IMR-90 (cell line): ENCODE results near the gene HPSE2.

Experiments
- BHLHE40 ChIP-seq: fragments of 150-350 bp; IDR thresholded peaks from 2 replicates; pipeline ENCODE4 v1.6.1; 2016; ENCODE audit warnings: mild to moderate bottlenecking, low read depth, low read length
- CEBPB ChIP-seq: IDR thresholded peaks from 2 replicates; pipeline ENCODE4 v1.6.1; 2012; ENCODE audit warnings: low read depth, low read length, improper control_type of control experiment
- CTCF ChIP-seq: conservative IDR thresholded peaks from 2 replicates; pipeline ENCODE4 v1.5.1; 2012; ENCODE audit warnings: mild to moderate bottlenecking, low read depth, low read length, improper control_type of control experiment
- ELK1 ChIP-seq: fragments of 150-350 bp; IDR thresholded peaks from 2 replicates; pipeline ENCODE4 v1.6.1; 2016; ENCODE audit warnings: low read depth, mild to moderate bottlenecking, low read length, moderate library complexity, borderline replicate concordance
- FOS ChIP-seq: fragments of 150-350 bp; IDR thresholded peaks from 2 replicates; pipeline ENCODE4 v1.6.1; 2016; ENCODE audit warnings: low read depth, low read length
- MXI1 ChIP-seq: IDR thresholded peaks from 2 replicates; pipeline ENCODE4 v1.6.1; 2012; ENCODE audit warnings: low read depth, mild to moderate bottlenecking, low read length, moderate library complexity, borderline replicate concordance
- POLR2A ChIP-seq: IDR thresholded peaks from 2 replicates; pipeline ENCODE4 v1.6.1; 2012; ENCODE audit warnings: mild to moderate bottlenecking, low read depth, low read length
- RAD21 ChIP-seq: IDR thresholded peaks from 2 replicates; pipeline ENCODE4 v1.6.1; 2012; ENCODE audit warnings: low read length, improper control_type of control experiment
- RFX5 ChIP-seq: IDR thresholded peaks from 2 replicates; pipeline ENCODE4 v1.8.0; 2012; ENCODE audit warnings: low read depth, mild to moderate bottlenecking, low read length, moderate library complexity
- SMC3 ChIP-seq: fragments of 150-350 bp; IDR thresholded peaks from 2 replicates; pipeline ENCODE4 v1.6.1; 2016; ENCODE audit warnings: low read depth, mild to moderate bottlenecking, antibody characterized with exemption, low read length, moderate library complexity
- USF2 ChIP-seq: fragments of 150-350 bp; IDR thresholded peaks from 2 replicates; pipeline ENCODE4 v1.6.1; 2017; ENCODE audit warnings: mild to moderate bottlenecking, antibody characterized with exemption, low read length, low read depth

GRCh38 chr10:98524124-98524523 is 711.5 kb downstream of the HPSE2 start:
- no peak for TF ChIP-seq BHLHE40
- TF ChIP-seq RAD21, result no peak
- TF ChIP-seq CTCF, result no peak
- no peak for TF ChIP-seq POLR2A
- TF ChIP-seq ELK1, result no peak
- TF ChIP-seq FOS, result no peak
- TF ChIP-seq CEBPB, result no peak
- no peak for TF ChIP-seq SMC3
- no peak for TF ChIP-seq USF2
- TF ChIP-seq MXI1, result no peak
- TF ChIP-seq RFX5, result no peak
